AG04449 (cell line): ENCODE measurements around the gene ATP4B.

ENCODE experiments used
- CTCF ChIA-PET: fragments of 350-600 bp; formaldehyde crosslinking; extraction: SDS; loops from one replicate; lab custom pipeline; 2021; ENCODE audit warnings: antibody characterized with exemption; lab: Yijun Ruan, JAX
- POLR2A ChIA-PET: fragments of 400-600, 350-600 bp; formaldehyde crosslinking; extraction: SDS; loops from one replicate; lab custom pipeline; 2020; ENCODE audit warnings: antibody characterized with exemption, inconsistent platforms; lab: Yijun Ruan, JAX
- DNase-seq: peaks from one replicate; pipeline ENCODE4 v3.0.0-alpha.2; 2010; ENCODE audit warnings: low read depth, low spot score
- H3K4me3 ChIP-seq: 2 replicates; pipeline ENCODE4 v1.5.1; 2011; ENCODE audit warnings: low read depth, mild to moderate bottlenecking, control low read depth, low read length
- CTCF ChIP-seq: IDR thresholded peaks from one replicate; pipeline ENCODE4 v1.5.1; 2011; ENCODE audit warnings: mild to moderate bottlenecking, moderate library complexity, low read length, control low read depth, inconsistent platforms; ENCODE audit not compliant: insufficient read depth; ENCODE audit errors: missing control alignments

Gene ATP4B

GRCh38 chr13:113650275-113650674 lies 7.7 kb downstream of the ATP4B start:
- POLR2A ChIA-PET: no interaction called here
- TF ChIP-seq CTCF: no peak
- DNase-seq: no peak
- H3K4me3 ChIP-seq: no peak overlapping the region
- CTCF ChIA-PET: interaction anchor here (0.6 kb wide), 1 partner anchor 14 kb away, joined by 3 read pairs; no protein-coding TSS in a partner anchor

DNA sequence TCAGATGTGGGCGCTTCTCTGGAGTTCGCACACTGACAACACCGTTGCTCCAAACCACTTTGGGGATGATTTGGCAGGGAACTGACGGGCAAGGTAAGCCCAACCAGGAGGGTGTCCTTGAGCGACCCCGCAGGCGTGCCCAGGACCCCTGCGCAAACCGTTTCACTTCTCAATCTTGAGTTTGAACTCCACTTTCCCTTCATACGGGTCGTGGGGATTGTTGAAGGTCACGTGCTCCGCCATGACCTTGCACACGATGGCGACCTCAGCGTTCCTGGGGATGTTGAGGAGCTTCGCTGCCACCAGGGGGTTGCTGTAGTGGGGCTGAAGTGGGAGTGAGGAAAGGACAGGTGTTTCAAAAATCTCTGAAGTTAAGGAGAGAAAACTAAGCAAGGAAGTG lies 8.8 kb downstream of the ATP4B start:
- ChIA-PET POLR2A (no interaction called here), CTCF (interaction anchor here (1.1 kb wide), 1 partner anchor 12 kb away, joined by 4 read pairs; no protein-coding TSS in a partner anchor)
- no peak for TF ChIP-seq CTCF
- no peak overlapping the region for H3K4me3 ChIP-seq
- no peak for DNase-seq

GRCh38 chr13:113648216-113648610 lies 9.8 kb downstream of the ATP4B start:
- no peak for DNase-seq
- POLR2A ChIA-PET: no interaction called here
- H3K4me3 ChIP-seq: no peak overlapping the region
- CTCF ChIA-PET: no interaction called here
- TF ChIP-seq CTCF: no peak

- ChIA-PET CTCF (interaction anchor here (0.6 kb wide), 1 partner anchor 271 kb away, joined by 3 read pairs; no protein-coding TSS in a partner anchor), POLR2A (no interaction called here)
- no peak overlapping the region for H3K4me3 ChIP-seq
- DNase-seq: no peak
- TF ChIP-seq CTCF: no peak
Observed at GRCh38 chr13:113647351-113648215, 10.4 kb downstream of the ATP4B start.

DNA sequence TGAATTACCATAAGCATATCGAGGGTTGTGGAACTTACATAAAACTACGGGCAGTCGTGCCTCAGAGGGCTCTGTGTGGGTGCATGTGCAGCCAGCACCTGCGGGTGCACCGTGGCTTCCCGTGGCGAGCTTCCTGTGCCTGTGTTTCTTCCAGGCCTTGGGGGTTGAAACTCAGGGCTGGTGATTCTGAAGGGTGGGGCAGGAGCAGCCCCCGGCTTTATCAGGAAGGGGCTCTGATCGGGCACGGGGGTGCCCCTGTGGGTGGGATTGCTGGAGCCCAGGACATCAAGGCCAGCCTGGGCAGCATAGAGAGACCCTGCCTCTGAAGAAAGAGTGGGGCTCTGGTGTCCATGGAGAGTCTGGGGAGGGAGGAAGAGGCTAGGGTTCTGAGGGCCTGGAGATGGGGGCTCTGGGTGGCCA lies 11.1 kb downstream of the ATP4B start:
- no peak for DNase-seq
- TF ChIP-seq CTCF: no peak
- ChIA-PET POLR2A (no interaction called here), CTCF (interaction anchor here (0.6 kb wide), 1 partner anchor 272 kb away, joined by 3 read pairs; no protein-coding TSS in a partner anchor)
- H3K4me3 ChIP-seq: no peak overlapping the region

DNA sequence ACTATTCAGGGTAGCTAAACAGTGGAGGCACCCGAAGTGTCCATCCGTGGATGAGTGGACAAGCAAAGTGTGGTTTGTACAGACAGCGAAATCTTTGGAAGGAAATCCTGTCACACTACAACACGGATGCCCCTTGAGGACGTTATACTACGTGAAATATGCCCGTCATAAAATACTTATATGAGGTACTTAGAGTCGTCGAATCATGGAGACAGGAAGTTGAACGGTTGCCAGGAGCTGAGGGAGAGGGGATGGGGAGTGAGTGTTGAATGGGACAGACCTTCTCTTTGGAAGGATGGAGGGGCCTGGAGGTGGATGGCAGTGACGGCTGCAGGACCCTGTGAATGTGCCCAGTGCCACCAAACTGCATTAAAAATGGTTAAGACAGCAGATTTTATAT lies 11.6 kb downstream of the ATP4B start:
- DNase-seq: no peak
- POLR2A ChIA-PET: no interaction called here
- CTCF ChIA-PET: no interaction called here
- no peak for TF ChIP-seq CTCF
- H3K4me3 ChIP-seq: no peak overlapping the region
